ENCODE data around the gene JAK3. TPM values are rescaled to one million over a fixed set of nuclear protein-coding genes. Genes with fewer than 3 reads are reported as not detected.
A peak's percentile ranks its signal among the peaks of the same experiment; 100 is the strongest.

JAK3 gene
- total and polyA plus RNA-seq, 2 of the 13 experiments (the other 11 are each of a cell fraction or from before 2014, with no cell fraction given), result 3.4 to 18.6 TPM

DNA sequence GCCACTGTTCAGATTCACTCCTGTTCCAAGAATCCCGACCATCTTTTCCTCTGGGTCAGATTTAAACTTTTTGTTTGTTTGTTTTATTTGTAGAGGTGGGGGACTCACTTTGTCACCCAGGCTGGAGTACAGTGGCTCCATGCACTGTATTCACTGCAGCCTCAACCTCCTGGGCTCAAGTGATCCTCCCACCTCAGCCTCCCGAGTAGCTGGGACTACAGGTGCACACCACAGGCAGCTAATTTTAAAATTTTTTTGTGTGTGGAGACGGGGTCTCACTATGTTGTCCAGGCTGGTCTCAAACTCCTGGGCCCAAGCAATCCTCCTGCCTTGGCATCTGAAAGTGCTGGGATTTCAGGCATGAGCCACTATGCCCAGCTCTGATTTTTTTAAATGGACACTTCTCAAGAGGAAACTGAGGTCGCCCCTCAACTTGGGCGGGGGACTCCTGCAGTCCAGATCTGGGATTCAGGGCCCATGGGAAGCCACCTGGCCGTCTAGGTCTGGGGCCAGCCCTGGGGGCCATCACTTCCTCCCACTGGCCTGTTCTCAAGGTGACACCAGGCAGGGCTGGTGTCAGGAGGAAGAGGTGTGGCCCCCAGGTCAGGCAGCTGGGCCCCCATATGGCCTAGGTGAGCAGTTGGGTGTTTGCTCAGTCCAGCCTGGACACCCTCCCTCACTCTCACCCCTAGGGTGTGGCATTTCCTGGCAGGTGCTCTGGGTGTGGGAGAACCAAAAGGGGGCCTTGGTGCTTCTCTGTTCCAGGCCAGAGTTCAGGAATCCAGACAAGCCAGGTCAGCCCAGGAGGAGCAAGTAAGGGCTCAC lies 51.6 kb downstream of the JAK3 start (continued):
- TF ChIP-seq TFAP4 (IDR thresholded peaks at IDR 0.05; ENCODE audit: borderline replicate concordance, low read depth) (peak; percentile 71; the same call in 1 of the 2 replicates), KDM3A (CRISPR knock-in tag; IDR thresholded peaks at IDR 0.05; ENCODE audit: low read depth) (0 out of 2 replicates have a peak, but pooled peaks have one; percentile 45), ERF (CRISPR knock-in tag; IDR thresholded peaks at IDR 0.05) (peak; percentile 47; the same call in 1 of the 2 replicates), PATZ1 (CRISPR knock-in tag; IDR thresholded peaks at IDR 0.05) (peak; percentile 95), ZNF335 (CRISPR knock-in tag; IDR thresholded peaks at IDR 0.05) (0 out of 2 replicates have a peak, but pooled peaks have one; percentile 43), ETV5 (CRISPR knock-in tag; IDR thresholded peaks at IDR 0.05; ENCODE audit: borderline replicate concordance) (peak; percentile 70; the same call in 1 of the 2 replicates), EED (CRISPR knock-in tag; IDR thresholded peaks at IDR 0.05) (0 out of 2 replicates have a peak, but pooled peaks have one; percentile 73), YEATS2 (CRISPR knock-in tag; IDR thresholded peaks at IDR 0.05; ENCODE audit: borderline replicate concordance) (no peak), KAT8 (CRISPR knock-in tag; IDR thresholded peaks at IDR 0.05) (peak; percentile 19; the same call in 1 of the 2 replicates), GABPA (IDR thresholded peaks at IDR 0.05; ENCODE audit: low read depth, low read length) (no peak), GABPA (CRISPR knock-in tag; IDR thresholded peaks at IDR 0.05; ENCODE audit: low read depth) (peak; percentile 61; the same call in 1 of the 2 replicates), ELF3 (CRISPR knock-in tag; IDR thresholded peaks at IDR 0.05) (peak; percentile 55; the same call in 1 of the 2 replicates), HOXA3 (CRISPR knock-in tag; IDR thresholded peaks at IDR 0.05) (0 out of 2 replicates have a peak, but pooled peaks have one; percentile 16), RXRA (CRISPR knock-in tag; IDR thresholded peaks at IDR 0.05) (peak; percentile 72; the same call in 1 of the 2 replicates), FOXA3 (CRISPR knock-in tag; IDR thresholded peaks at IDR 0.05) (peak; percentile 30; the same call in 1 of the 2 replicates), FOXA1 (IDR thresholded peaks at IDR 0.05) (no peak), FOXA1 (CRISPR knock-in tag; IDR thresholded peaks at IDR 0.05) (peak; percentile 19; the same call in 1 of the 2 replicates), HDAC1 (CRISPR knock-in tag; IDR thresholded peaks at IDR 0.05) (peak; percentile 56), HNRNPL (IDR thresholded peaks at IDR 0.05; ENCODE audit: low read depth, low read length) (0 out of 2 replicates have a peak, but pooled peaks have one; percentile 24), GABPB1 (CRISPR knock-in tag; IDR thresholded peaks at IDR 0.05) (peak; percentile 63), PITX1 (CRISPR knock-in tag; IDR thresholded peaks at IDR 0.05) (peak; percentile 55; the same call in 1 of the 2 replicates), ZBTB42 (CRISPR knock-in tag; IDR thresholded peaks at IDR 0.05) (no peak), SP5 (CRISPR knock-in tag; IDR thresholded peaks at IDR 0.05; ENCODE audit: borderline replicate concordance, low read depth) (peak; percentile 63), ZNF768 (CRISPR knock-in tag; IDR thresholded peaks at IDR 0.05) (peak; percentile 19; the same call in 1 of the 2 replicates), PHF21A (CRISPR knock-in tag; IDR thresholded peaks at IDR 0.05) (peak; percentile 67)
- TF ChIP-seq, protein P1, sequence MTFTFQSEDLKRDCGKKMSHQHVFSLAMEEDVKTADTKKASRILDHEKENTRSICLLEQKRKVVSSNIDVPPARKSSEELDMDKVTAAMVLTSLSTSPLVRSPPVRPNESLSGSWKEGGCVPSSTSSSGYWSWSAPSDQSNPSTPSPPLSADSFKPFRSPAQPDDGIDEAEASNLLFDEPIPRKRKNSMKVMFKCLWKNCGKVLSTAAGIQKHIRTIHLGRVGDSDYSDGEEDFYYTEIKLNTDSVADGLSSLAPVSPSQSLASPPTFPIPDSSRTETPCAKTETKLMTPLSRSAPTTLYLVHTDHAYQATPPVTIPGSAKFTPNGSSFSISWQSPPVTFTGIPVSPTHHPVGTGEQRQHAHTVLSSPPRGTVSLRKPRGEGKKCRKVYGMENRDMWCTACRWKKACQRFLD (CRISPR knock-in tag; IDR thresholded peaks at IDR 0.05; ENCODE audit: borderline replicate concordance), result no peak
- TF ChIP-seq, protein P2, sequence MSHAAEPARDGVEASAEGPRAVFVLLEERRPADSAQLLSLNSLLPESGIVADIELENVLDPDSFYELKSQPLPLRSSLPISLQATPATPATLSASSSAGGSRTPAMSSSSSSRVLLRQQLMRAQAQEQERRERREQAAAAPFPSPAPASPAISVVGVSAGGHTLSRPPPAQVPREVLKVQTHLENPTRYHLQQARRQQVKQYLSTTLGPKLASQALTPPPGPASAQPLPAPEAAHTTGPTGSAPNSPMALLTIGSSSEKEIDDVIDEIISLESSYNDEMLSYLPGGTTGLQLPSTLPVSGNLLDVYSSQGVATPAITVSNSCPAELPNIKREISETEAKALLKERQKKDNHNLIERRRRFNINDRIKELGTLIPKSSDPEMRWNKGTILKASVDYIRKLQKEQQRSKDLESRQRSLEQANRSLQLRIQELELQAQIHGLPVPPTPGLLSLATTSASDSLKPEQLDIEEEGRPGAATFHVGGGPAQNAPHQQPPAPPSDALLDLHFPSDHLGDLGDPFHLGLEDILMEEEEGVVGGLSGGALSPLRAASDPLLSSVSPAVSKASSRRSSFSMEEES (CRISPR knock-in tag; IDR thresholded peaks at IDR 0.05), result peak; percentile 55; the same call in 1 of the 2 replicates
